A673 (cell line): Measurements from ENCODE around the gene ZNHIT1.

Experiments
- EZH2 ChIP-seq: fragments of 200-600 bp; sonication (generic); IDR thresholded peaks from 2 replicates; pipeline ENCODE4 v1.6.1; 2017; ENCODE audit warnings: borderline replicate concordance, low read depth, mild to moderate bottlenecking, mixed read lengths, antibody characterized with exemption, low read length; ENCODE audit not compliant: poor library complexity, severe bottlenecking
- TF ChIP-seq, protein P1 (sequence below): fragments of 300-800, 200-600 bp; sonication (generic); conservative IDR thresholded peaks from 2 replicates; pipeline ENCODE4 v1.5.1; 2017; ENCODE audit warnings: low read depth, mild to moderate bottlenecking, antibody characterized with exemption, low read length, moderate library complexity, mixed read lengths

DNA sequence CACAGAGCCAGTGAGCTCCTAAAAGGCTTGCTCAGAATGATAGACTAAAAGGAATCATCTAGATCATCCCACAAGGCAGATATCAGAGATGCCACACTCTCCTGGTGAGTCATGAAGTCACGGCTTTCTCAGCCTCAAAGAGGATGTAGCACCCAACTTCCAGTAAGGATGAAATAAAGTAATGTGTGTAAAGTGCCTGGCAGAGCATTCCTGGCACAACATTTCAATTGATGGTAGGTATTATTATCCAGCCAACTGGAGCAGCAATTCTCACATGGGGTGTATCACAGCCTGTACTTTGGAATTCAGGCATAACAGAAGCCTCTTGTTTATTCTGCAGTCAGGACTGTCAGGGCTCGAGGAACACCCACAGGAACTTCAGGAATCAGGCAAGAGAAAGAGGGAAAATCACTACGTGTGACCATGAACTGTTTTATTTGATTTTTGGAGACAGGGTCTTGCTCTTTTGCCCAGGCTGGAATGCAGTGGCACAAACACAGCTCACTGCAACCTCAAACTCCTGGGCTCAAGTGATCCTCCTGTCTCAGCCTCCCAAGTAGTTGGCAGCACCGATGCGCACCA, 32.6 kb upstream of the ZNHIT1 start:
- TF ChIP-seq, protein P1, sequence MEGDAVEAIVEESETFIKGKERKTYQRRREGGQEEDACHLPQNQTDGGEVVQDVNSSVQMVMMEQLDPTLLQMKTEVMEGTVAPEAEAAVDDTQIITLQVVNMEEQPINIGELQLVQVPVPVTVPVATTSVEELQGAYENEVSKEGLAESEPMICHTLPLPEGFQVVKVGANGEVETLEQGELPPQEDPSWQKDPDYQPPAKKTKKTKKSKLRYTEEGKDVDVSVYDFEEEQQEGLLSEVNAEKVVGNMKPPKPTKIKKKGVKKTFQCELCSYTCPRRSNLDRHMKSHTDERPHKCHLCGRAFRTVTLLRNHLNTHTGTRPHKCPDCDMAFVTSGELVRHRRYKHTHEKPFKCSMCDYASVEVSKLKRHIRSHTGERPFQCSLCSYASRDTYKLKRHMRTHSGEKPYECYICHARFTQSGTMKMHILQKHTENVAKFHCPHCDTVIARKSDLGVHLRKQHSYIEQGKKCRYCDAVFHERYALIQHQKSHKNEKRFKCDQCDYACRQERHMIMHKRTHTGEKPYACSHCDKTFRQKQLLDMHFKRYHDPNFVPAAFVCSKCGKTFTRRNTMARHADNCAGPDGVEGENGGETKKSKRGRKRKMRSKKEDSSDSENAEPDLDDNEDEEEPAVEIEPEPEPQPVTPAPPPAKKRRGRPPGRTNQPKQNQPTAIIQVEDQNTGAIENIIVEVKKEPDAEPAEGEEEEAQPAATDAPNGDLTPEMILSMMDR, result no peak
- TF ChIP-seq EZH2, result no peak
